ENCODE results near the gene EDIL3.
"Not testable (repeated sequence)": the region's sequence is repeated elsewhere in the genome, so short reads cannot be mapped to it uniquely, and the experiment has no call there.

The EDIL3 gene

DNA sequence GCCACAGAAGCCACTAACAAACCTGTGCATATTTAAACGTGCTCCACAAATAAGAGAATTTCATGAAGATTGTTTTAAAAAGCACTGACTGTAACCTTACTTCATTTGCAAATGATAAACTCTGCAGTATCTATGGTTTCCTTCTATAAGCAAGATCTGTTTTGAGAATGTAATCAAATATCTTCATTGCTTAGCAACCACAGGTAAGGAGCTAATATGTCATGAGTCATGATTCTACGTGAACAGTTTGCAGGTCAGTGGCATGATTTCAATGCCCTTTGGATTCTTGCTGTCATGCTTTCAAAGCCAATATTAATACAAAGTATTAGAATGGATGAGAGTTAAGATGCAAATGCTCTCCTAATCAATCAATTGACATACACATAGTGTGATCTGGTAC lies 325.0 kb downstream of the EDIL3 start:
- TF ChIP-seq, protein P1, sequence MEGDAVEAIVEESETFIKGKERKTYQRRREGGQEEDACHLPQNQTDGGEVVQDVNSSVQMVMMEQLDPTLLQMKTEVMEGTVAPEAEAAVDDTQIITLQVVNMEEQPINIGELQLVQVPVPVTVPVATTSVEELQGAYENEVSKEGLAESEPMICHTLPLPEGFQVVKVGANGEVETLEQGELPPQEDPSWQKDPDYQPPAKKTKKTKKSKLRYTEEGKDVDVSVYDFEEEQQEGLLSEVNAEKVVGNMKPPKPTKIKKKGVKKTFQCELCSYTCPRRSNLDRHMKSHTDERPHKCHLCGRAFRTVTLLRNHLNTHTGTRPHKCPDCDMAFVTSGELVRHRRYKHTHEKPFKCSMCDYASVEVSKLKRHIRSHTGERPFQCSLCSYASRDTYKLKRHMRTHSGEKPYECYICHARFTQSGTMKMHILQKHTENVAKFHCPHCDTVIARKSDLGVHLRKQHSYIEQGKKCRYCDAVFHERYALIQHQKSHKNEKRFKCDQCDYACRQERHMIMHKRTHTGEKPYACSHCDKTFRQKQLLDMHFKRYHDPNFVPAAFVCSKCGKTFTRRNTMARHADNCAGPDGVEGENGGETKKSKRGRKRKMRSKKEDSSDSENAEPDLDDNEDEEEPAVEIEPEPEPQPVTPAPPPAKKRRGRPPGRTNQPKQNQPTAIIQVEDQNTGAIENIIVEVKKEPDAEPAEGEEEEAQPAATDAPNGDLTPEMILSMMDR (conservative IDR thresholded peaks at IDR 0.05) = no peak
- H3K27ac ChIP-seq = no peak overlapping the region

DNA sequence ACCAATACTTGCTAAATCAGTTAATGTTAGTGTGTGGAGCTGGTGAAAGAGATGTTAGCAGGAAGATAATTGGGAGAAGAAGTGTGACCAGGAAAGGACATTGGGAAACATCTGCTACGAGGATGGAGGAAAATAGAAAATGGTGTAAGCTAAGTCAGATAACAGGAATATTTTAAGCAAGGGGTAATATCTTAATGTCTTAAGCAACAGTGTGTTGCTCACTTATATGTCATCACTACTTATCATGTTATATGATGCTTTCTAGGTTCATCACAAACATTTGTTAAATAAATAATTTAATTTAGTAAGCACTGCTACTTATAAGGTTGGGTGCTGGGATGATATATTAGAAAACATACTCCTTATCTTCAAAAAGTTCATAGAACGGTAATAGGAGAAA lies 326.1 kb downstream of the EDIL3 start:
- no peak overlapping the region for H3K27ac ChIP-seq
- TF ChIP-seq, protein P1 (conservative IDR thresholded peaks at IDR 0.05) = no peak

DNA sequence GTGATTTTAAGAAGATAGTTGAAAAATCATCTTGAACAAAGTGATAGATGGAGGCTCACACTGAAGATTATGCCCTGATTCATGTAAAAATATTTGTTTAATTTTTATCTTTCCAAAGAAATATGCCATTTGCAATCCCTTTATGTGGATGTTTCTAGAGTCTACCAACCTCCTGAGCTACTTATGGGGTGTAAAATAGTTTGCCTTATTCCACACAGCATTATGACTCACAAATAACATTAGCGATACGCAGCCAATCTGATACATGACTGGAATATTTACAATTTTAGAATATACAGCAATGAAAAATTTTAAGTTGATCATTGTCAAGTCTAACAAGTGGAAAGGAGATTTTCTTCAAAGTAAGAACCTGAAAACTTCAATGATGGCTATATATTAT lies 327.5 kb downstream of the EDIL3 start:
- no peak overlapping the region for H3K27ac ChIP-seq
- TF ChIP-seq, protein P1 (conservative IDR thresholded peaks at IDR 0.05) = no peak

DNA sequence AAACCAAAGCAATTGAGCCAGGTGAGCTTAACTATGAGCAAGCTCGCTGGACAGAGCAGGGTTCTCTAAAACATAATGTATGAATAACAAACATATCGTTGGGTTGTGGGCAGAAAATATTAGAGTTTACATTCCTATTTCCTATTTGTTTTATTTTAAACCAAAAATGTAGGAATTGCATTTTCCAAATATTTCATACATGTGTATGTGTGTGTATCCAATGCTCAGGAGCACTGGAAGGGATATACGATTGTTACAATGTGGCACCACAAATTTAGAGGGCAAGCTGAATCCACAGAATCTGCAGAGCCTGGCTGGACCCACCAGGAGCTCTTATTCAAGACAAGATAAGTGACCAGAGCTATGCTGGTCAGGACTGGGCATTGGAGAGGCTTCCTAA lies 338.7 kb downstream of the EDIL3 start:
- H3K27ac ChIP-seq = no peak overlapping the region
- TF ChIP-seq, protein P1 (conservative IDR thresholded peaks at IDR 0.05) = no peak

DNA sequence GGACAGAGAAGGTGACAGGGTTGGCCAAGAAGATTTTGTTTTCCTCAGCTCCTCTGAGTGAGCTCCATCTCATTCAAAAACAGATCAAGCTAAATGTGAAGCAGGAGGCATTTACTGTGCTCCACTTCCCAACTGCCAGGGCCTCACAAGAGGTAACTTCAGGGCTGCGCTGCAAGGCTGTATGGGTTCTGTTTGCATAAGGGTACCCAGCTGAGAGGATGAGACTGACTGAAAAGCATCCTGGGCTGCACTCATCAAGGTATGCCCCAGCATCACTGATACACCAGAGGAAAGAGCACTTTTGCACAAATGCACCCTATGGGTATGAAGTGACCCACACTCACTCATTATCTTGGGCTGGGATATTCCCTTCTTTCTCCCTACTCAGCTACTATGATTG lies 347.8 kb downstream of the EDIL3 start:
- H3K27ac ChIP-seq = no peak overlapping the region
- TF ChIP-seq, protein P1 (conservative IDR thresholded peaks at IDR 0.05) = no peak

DNA sequence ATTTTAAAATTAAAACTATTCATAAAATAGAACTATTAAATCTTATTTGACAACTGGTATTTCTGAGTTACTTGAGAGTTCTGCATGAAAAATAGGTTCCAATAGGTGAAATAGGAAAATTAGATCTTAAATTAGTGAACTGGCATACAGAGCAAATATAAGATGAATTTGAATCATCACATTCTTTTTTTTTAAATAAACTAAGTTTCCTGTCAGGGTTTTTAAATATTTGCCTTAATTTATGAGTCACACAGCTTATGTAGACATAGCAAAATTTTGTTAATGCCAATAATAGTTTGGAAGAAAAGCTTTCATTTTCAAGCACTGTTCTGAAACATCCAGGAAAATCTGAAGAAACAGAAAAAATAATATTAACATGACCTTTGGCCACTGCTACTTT lies 352.4 kb downstream of the EDIL3 start:
- TF ChIP-seq, protein P1 (conservative IDR thresholded peaks at IDR 0.05) = no peak
- no peak overlapping the region for H3K27ac ChIP-seq

DNA sequence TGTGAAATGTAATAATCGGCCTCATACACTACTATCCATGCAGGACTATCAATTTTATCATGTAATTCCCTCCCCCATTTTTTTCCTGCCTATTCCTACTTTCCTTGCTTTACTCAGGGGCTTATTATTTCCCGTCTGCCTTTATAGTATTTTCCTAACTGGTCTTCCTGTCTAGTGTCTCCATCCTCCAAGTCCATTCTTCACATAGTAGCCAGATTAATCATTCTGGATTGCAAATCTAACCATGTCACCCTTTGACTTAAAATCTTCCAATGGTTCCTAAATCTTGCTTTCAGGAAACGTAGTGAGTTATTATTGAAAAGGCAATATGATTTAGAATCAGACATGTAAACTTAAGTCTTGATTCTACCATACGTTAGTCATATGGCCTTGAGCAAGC lies 356.6 kb downstream of the EDIL3 start:
- H3K27ac ChIP-seq = no peak overlapping the region
- TF ChIP-seq, protein P1 (conservative IDR thresholded peaks at IDR 0.05) = no peak

DNA sequence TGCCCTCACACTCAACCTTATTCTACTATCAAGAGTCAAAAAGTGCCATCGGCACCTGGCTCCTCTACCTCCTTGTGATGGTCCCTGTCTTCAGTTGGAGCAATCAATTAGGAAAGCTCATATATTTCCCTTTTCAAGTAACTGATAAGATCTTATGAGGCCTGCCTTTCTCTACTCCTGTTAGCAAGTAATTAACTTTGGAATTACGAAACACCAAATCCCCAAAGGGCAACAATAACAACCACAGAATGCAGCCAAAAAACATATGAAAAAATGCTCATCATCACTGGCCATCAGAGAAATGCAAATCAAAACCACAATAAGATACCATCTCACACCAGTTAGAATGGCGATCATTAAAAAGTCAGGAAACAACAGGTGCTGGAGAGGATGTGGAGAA lies 366.2 kb downstream of the EDIL3 start:
- H3K27ac ChIP-seq = not testable (repeated sequence)

Data from VCaP (cell line).